Muscle layer of colon (tissue), 2 donors: ENCODE results near the gene ZNF318.
"Not testable (repeated sequence)": the region's sequence is repeated elsewhere in the genome, so short reads cannot be mapped to it uniquely, and the experiment has no call there.

ENCODE experiments used
- H3K27ac ChIP-seq: one replicate; pipeline ENCODE4 v1.7.0; 2013; ENCODE audit warnings: low read depth, mild to moderate bottlenecking, low read length, moderate library complexity
- H3K27me3 ChIP-seq, 2 donors: one replicate each; pipeline ENCODE4 v1.7.0; 2013; ENCODE audit warnings: low read length in 2 of 2, mild to moderate bottlenecking in 2 of 2; ENCODE audit not compliant: insufficient read depth in 2 of 2, control insufficient read depth in 1 of 2
- H3K36me3 ChIP-seq: one replicate; pipeline ENCODE4 v1.7.0; 2013; ENCODE audit warnings: mild to moderate bottlenecking, low read length; ENCODE audit not compliant: insufficient read depth
- H3K4me1 ChIP-seq: one replicate; pipeline ENCODE4 v1.7.0; 2013; ENCODE audit warnings: mild to moderate bottlenecking, low read length; ENCODE audit not compliant: insufficient read depth
- H3K4me3 ChIP-seq, 2 donors: one replicate each; pipeline ENCODE4 v1.7.0; 2013; ENCODE audit warnings: low read length in 2 of 2, low read depth in 1 of 2, mild to moderate bottlenecking in 1 of 2, moderate library complexity in 1 of 2
- H3K9ac ChIP-seq: one replicate; pipeline ENCODE4 v1.7.0; 2013; ENCODE audit warnings: low read length
- H3K9me3 ChIP-seq: one replicate; pipeline ENCODE4 v1.7.0; 2013; ENCODE audit warnings: mild to moderate bottlenecking, low read length
- donor health status: abdominal sarcoma.
- donor health status: Adenocarcinoma of cecum.

The ZNF318 gene

DNA sequence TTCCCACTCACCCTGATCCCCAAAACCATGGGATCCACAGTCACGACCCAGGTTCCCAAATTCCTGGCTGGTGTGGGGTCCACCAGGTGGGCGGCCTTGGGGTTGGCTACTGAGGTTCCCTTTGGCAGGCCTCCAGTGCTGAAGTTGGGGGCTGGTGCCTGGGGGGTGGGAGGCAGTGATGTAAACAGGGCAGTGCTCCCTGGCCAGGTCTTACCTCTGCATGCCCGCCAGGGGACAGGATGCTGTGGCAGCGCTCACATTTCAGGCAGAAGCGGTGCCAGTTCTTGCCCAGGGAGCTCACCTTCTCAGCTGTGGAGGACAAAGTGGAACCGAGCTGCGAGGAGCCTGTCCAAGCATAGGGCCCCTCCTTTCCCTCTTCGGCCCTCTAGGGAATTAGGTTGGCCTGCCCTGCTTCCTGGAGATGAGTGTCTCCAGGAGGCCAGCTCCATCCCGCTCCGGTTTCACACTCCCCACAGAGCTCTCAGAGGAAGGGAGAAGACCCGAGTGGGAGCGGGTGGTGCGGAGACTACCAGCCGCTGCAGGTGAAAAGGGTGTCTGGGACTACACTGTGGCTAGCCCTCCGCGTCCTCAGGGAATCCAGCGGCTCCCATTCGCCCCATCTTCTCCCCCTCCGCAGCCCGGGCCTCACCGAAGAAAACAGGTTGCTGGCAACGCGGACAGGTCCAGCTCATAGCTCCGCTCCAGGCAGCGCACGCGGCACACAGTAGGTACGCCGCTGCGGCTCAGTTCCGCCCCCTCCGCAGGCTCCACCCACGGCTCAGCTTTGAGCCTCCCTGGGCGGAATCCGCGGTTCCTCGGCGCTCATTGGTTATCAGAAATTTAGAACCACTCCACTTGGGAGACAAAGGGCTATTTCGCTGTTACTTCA, 61.1 kb downstream of the ZNF318 start, which contains the start of gene CRIP3:
Gene CRIP3, minus strand, starts transcription at position 726 of the 889 bp plus-strand sequence. Its CDS starts 34 bp downstream, at position 692.
- Histone ChIP-seq H3K4me3 (peak within 1 kb of the TSS; percentile 11 to 45), H3K27me3 (peaks cover 6 to 12% of the 10 kb centered on the region in 2 donors), H3K9me3 (no peaks in the 10 kb centered on the region), H3K36me3 (no peaks in the 10 kb centered on the region), H3K27ac (no peak within 1 kb of the TSS), H3K9ac (no peak within 1 kb of the TSS), H3K4me1 (no peaks in the 10 kb centered on the region)

DNA sequence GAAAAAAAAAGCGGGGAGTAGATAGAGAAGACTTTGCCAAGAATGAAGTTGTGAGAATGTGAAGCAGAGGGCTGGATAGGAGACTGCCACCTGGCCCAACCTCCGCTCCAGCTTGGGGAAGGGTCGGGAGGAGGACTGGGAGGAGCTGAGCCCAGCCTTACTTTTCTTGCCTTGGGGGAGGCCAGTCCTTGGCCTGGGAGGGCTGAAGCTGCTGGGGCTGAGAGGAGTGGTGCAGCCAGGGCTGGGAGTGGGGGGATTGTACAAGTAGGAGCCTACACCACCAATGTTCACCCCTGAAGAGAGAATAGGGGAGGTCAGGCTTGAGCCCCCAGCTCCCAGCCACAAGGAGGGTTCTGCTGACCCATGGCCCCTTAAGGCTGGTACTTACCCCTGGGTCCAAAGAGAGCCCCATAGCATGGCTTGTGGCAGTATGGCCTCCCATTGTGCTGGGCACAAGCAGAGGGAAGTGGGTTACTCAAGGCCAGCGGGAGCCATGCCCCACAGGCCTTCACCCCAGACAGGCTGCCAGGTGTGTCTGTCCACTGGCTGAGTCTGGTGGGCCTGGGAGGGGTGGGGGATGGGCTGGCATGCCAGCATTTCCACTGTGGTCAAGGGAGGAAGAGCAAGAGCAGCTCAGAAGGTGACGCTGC, 61.9 kb downstream of the ZNF318 start:
- Histone ChIP-seq H3K4me3 (no peak overlapping the region), H3K36me3 (no peaks in the 10 kb centered on the region), H3K27ac (no peak overlapping the region), H3K9me3 (no peaks in the 10 kb centered on the region), H3K27me3 (peaks cover 6 to 12% of the 10 kb centered on the region in 2 donors), H3K9ac (no peak overlapping the region), H3K4me1 (no peaks in the 10 kb centered on the region)

DNA sequence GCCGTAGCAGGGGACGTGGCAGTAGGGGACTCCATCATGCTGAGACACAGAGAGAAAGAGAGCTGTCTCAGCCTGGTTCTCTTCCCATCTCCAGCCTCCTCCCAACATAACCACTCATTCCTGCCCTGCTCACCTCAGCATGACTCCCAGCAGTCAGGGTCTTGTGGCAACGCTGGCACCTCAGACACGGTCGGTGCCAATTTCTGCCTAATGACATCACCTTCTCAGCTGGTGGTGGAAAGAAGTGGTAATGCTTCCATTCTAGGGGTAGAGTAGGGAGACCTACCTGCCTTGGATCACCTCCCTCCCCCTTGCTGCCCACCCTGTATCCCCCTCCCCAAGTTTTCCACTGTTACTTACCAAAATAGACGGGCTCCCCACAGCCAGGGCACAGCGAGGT, 63.4 kb downstream of the ZNF318 start:
- Histone ChIP-seq H3K27ac (no peak overlapping the region), H3K27me3 (peaks cover 6 to 15% of the 10 kb centered on the region in 2 donors), H3K4me3 (no peak overlapping the region), H3K4me1 (no peaks in the 10 kb centered on the region), H3K9me3 (no peaks in the 10 kb centered on the region), H3K36me3 (no peaks in the 10 kb centered on the region), H3K9ac (no peak overlapping the region)

- H3K27ac ChIP-seq: no peak overlapping the region
- H3K36me3 ChIP-seq: no peaks in the 10 kb centered on the region
- H3K9ac ChIP-seq: no peak overlapping the region
- H3K9me3 ChIP-seq: no peaks in the 10 kb centered on the region
- H3K27me3 ChIP-seq: peaks cover 6 to 17% of the 10 kb centered on the region in 2 donors
- H3K4me3 ChIP-seq: no peak overlapping the region
- H3K4me1 ChIP-seq: no peaks in the 10 kb centered on the region
These were observed 64.6 kb downstream of the ZNF318 start for GRCh38 chr6:43304882-43305281.

- no peaks in the 10 kb centered on the region for H3K4me1 ChIP-seq
- H3K27ac ChIP-seq: no peak overlapping the region
- peaks cover 6 to 17% of the 10 kb centered on the region in 2 donors for H3K27me3 ChIP-seq
- no peak overlapping the region for H3K9ac ChIP-seq
- H3K4me3 ChIP-seq: no peak overlapping the region
- no peaks in the 10 kb centered on the region for H3K9me3 ChIP-seq
- H3K36me3 ChIP-seq: no peaks in the 10 kb centered on the region
These were observed 65.1 kb downstream of the ZNF318 start for GRCh38 chr6:43304361-43304760.

DNA sequence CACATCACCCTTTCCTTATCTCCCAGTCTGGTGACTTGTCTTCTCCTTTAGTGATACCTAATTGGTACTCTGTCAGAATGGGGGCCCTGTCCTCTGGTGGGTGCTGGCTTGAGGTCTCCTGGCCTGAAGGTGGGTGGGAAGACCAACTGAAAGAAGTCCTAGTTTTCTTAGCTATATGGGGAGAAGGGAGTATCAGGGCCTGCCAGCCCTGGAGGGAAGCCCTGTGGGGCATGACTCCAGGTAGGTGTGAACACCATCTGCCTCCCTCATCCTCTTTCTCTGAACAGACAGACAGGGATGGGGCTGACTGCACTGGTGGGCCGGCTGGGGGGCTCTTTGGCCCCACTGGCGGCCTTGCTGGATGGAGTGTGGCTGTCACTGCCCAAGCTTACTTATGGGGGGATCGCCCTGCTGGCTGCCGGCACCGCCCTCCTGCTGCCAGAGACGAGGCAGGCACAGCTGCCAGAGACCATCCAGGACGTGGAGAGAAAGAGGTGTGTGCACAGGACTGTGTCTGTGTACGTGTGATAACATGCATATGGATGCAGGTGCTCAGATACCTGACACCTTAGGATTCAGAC, 65.6 kb downstream of the ZNF318 start:
- H3K27ac ChIP-seq: no peak overlapping the region
- no peaks in the 10 kb centered on the region for H3K36me3 ChIP-seq
- no peak overlapping the region for H3K9ac ChIP-seq
- H3K4me3 ChIP-seq: no peak overlapping the region
- H3K27me3 ChIP-seq: peaks cover 2 to 16% of the 10 kb centered on the region in 2 donors
- no peaks in the 10 kb centered on the region for H3K9me3 ChIP-seq
- H3K4me1 ChIP-seq: no peaks in the 10 kb centered on the region

GRCh38 chr6:43303006-43303405, 66.4 kb downstream of the ZNF318 start:
- H3K36me3 ChIP-seq, H3K4me1 ChIP-seq, H3K9me3 ChIP-seq, H3K4me3 ChIP-seq, H3K27ac ChIP-seq, H3K9ac ChIP-seq: not testable (repeated sequence)
- H3K27me3 ChIP-seq: peaks cover 0 to 16% of the 10 kb centered on the region in 2 donors

GRCh38 chr6:43302126-43302525, 67.3 kb downstream of the ZNF318 start:
- Histone ChIP-seq H3K36me3 (no peaks in the 10 kb centered on the region), H3K27ac (no peak overlapping the region), H3K4me3 (no peak overlapping the region), H3K27me3 (peaks cover 0 to 17% of the 10 kb centered on the region in 2 donors), H3K9ac (no peak overlapping the region), H3K4me1 (no peaks in the 10 kb centered on the region), H3K9me3 (no peaks in the 10 kb centered on the region)

- Histone ChIP-seq H3K27ac (no peak overlapping the region), H3K27me3 (peaks cover 0 to 17% of the 10 kb centered on the region in 2 donors), H3K36me3 (no peaks in the 10 kb centered on the region), H3K4me3 (no peak overlapping the region), H3K4me1 (no peaks in the 10 kb centered on the region), H3K9ac (no peak overlapping the region), H3K9me3 (no peaks in the 10 kb centered on the region)
These were observed 68.2 kb downstream of the ZNF318 start for GRCh38 chr6:43301081-43301870.

GRCh38 chr6:43299338-43300293, 69.8 kb downstream of the ZNF318 start:
- Histone ChIP-seq H3K4me1 (no peaks in the 10 kb centered on the region), H3K9me3 (no peaks in the 10 kb centered on the region), H3K36me3 (no peaks in the 10 kb centered on the region), H3K27me3 (peaks cover 0 to 13% of the 10 kb centered on the region in 2 donors), H3K4me3 (no peak overlapping the region), H3K27ac (no peak overlapping the region), H3K9ac (no peak overlapping the region)
